ENCODE data around the gene PTPRK. TPM values are rescaled to one million over a fixed set of nuclear protein-coding genes. Genes with fewer than 3 reads are reported as not detected.

PTPRK gene
- total and polyA plus RNA-seq, 2 of the 8 experiments (the other 6 are each of a cell fraction or from before 2014, with no cell fraction given): 11.4 to 47.3 TPM

DNA sequence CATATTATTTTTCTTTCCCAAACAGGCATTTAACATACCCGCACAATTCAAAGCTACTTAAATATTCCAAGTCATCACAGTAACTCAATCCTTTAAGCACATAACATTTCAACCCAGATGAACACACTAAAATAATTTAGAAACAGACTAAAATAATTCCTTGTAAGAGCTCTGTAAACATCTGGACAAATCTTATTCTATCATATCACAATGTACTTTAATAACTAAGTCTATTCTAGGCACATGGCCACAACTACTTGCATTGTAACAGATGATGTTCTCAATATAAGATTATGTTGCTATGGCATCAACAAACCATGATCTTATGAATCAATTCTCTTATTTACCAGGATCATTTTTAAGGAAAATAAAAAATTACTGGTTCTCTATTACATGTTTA, 496.4 kb downstream of the PTPRK start:
- H3K23me2 ChIP-seq (ENCODE audit: low read depth, low read length): no peaks in the 10 kb centered on the region
- no peaks in the 10 kb centered on the region for H4K20me1 ChIP-seq (replicated peaks in 1 of 2; ENCODE audit: control insufficient read depth in 1 of 2, insufficient read depth in 2 of 2, low read length in 2 of 2)
- no peak overlapping the region for H3K14ac ChIP-seq (ENCODE audit: insufficient read length)
- FAIRE-seq (no peak), DNase-seq (ENCODE audit: low read depth in 1 of 2, low spot score in 2 of 2) (no peak)
- H3K79me2 ChIP-seq (ENCODE audit: control insufficient read depth in 1 of 2, insufficient read depth in 2 of 2, low read length in 2 of 2): no peaks in the 10 kb centered on the region
- no peak overlapping the region for H2AFZ ChIP-seq (ENCODE audit: low read length)
- H3K4me2 ChIP-seq (ENCODE audit: insufficient read depth in 1 of 2, low read depth in 2 of 2, low read length in 2 of 2): no peak overlapping the region
- ChIA-PET CTCF (ENCODE audit: partially characterized antibody) (interaction anchor here (1.1 kb wide), 1 partner anchor 494 kb away, joined by 3 read pairs; no protein-coding TSS in a partner anchor), POLR2A (ENCODE audit: partially characterized antibody) (no interaction called here)
- no peak overlapping the region for H2BK20ac ChIP-seq (ENCODE audit: low read length)
- H4K91ac ChIP-seq (replicated peaks; ENCODE audit: insufficient read length, low read length): no peak overlapping the region
- no peak overlapping the region for H2BK5ac ChIP-seq (ENCODE audit: low read depth, low read length)
- no peak overlapping the region for H4K8ac ChIP-seq (ENCODE audit: extremely low read depth, insufficient read depth, low read length)
- no peaks in the 10 kb centered on the region for H3K36me3 ChIP-seq (ENCODE audit: control insufficient read depth in 2 of 4, insufficient read depth in 4 of 4, low read length in 3 of 4)
- H3K56ac ChIP-seq (replicated peaks; ENCODE audit: insufficient read length, low read depth, low read length): no peak overlapping the region
- H3K18ac ChIP-seq (ENCODE audit: extremely low read depth, low read length): no peak overlapping the region
- H3K9me3 ChIP-seq (ENCODE audit: insufficient read depth in 2 of 2, low read depth in 1 of 2, low read length in 1 of 2): no peaks in the 10 kb centered on the region
- no peak overlapping the region for H3K4me3 ChIP-seq (ENCODE audit: extremely low read depth in 1 of 4, insufficient read depth in 2 of 4, low read depth in 3 of 4, low read length in 4 of 4)
- no peak overlapping the region for H4K5ac ChIP-seq (ENCODE audit: insufficient read length, low read depth, low read length)
- 94% methylated on average over 1 of the region's 1 CpG; no CpG with 5 or more reads in 1 of the 2 experiments for WGBS, 2 experiments (ENCODE audit: extremely low coverage in 1 of 2, insufficient coverage in 1 of 2, insufficient read length in 1 of 2, insufficient replicate concordance in 2 of 2, low coverage in 1 of 2, low lambda C conversion rate in 2 of 2, missing lambda C conversion rate in 1 of 2)
- H3K4me1 ChIP-seq (replicated peaks in 1 of 4; ENCODE audit: control insufficient read depth in 3 of 4, insufficient read depth in 4 of 4, low read length in 3 of 4): peaks cover 0 to 11% (median 3%) of the 10 kb centered on the region in 4 experiments; a peak in 4 of 7 replicates
- no peak overlapping the region for H3K4ac ChIP-seq (replicated peaks; ENCODE audit: insufficient read length, low read depth, low read length)
- H2AK5ac ChIP-seq (ENCODE audit: low read depth, low read length): no peak overlapping the region
- H3K27ac ChIP-seq (ENCODE audit: low read depth, low read length): no peak overlapping the region
- no peak overlapping the region for H3K23ac ChIP-seq (ENCODE audit: insufficient read length)
- H2BK120ac ChIP-seq (replicated peaks; ENCODE audit: low read depth, low read length): no peak overlapping the region
- H2BK15ac ChIP-seq (ENCODE audit: low read length): no peak overlapping the region
- H3K79me1 ChIP-seq (ENCODE audit: low read depth, low read length): no peaks in the 10 kb centered on the region
- H3K27me3 ChIP-seq (replicated peaks in 1 of 4; ENCODE audit: control insufficient read depth in 3 of 4, extremely low read depth in 1 of 4, insufficient read depth in 3 of 4, low read length in 3 of 4): no peaks in the 10 kb centered on the region
- TF ChIP-seq BRCA1 (IDR thresholded peaks at IDR 0.05; ENCODE audit: low read depth, low read length) (no peak), GABPA (IDR thresholded peaks at IDR 0.05; ENCODE audit: borderline replicate concordance, insufficient read depth, low read length) (no peak), FOSL1 (IDR thresholded peaks at IDR 0.05; ENCODE audit: insufficient read depth, low read depth, low read length) (no peak), SIN3A (conservative IDR thresholded peaks at IDR 0.05 in 1 of 2, IDR thresholded peaks at IDR 0.05 in 1 of 2; ENCODE audit: low read depth in 1 of 2, low read length in 2 of 2) (no peak), MAFK (IDR thresholded peaks at IDR 0.05; ENCODE audit: low read depth, low read length) (no peak), RFX5 (IDR thresholded peaks at IDR 0.05; ENCODE audit: borderline replicate concordance, low read depth, low read length) (no peak), CTBP2 (IDR thresholded peaks at IDR 0.05; ENCODE audit: borderline replicate concordance, insufficient read depth, insufficient read length, low read length) (no peak)
- TF ChIP-seq, protein P1, sequence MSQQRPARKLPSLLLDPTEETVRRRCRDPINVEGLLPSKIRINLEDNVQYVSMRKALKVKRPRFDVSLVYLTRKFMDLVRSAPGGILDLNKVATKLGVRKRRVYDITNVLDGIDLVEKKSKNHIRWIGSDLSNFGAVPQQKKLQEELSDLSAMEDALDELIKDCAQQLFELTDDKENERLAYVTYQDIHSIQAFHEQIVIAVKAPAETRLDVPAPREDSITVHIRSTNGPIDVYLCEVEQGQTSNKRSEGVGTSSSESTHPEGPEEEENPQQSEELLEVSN (IDR thresholded peaks at IDR 0.05): no peak
- no peak overlapping the region for H3K9ac ChIP-seq (replicated peaks in 1 of 4; ENCODE audit: extremely low read depth in 1 of 4, low read depth in 3 of 4, low read length in 3 of 4)
- H2BK12ac ChIP-seq (ENCODE audit: low read depth, low read length): no peak overlapping the region
